ENCODE data around the gene SMG7. TPM values are rescaled to one million over a fixed set of nuclear protein-coding genes. Genes with fewer than 3 reads are reported as not detected.

SMG7 gene
- total RNA-seq, 2 donors from 2014 or later: 60.9 to 92.8 TPM

DNA sequence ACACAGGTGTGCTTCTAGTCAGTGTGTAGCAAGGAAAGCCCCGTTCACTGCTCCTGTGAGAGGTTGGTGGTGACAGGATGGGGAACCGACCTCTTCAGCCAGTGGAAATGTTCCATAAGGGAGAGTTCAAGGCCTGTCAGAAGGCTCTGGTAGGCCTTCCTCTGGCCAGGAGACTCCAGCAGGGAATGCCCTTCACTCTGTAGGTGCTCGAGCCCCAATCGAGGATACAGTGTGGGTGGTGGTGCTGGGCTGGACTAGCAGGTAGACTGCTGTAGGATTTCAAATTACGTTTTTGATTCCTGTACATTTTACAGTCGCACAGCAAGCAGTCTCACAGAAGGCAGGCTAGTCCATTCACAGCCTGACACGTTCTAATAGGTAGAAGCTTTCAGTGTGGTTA, 80.1 kb downstream of the SMG7 start:
- no peak for TF ChIP-seq POLR2AphosphoS5 (IDR thresholded peaks at IDR 0.05)
- no peaks in the 10 kb centered on the region for H3K9me3 ChIP-seq
- H3K27ac ChIP-seq: no peak overlapping the region
- no peaks in the 10 kb centered on the region for H3K4me1 ChIP-seq (replicated peaks)
- H3K27me3 ChIP-seq (replicated peaks; ENCODE audit: insufficient read depth): no peaks in the 10 kb centered on the region
- no peaks in the 10 kb centered on the region for H3K36me3 ChIP-seq
- WGBS: 88% methylated on average over 7 of the region's 7 CpGs
- no peak for DNase-seq (ENCODE audit: low spot score)
- intact Hi-C loops (cut with DNase I): no loop called here
- H3K4me3 ChIP-seq: no peak overlapping the region

DNA sequence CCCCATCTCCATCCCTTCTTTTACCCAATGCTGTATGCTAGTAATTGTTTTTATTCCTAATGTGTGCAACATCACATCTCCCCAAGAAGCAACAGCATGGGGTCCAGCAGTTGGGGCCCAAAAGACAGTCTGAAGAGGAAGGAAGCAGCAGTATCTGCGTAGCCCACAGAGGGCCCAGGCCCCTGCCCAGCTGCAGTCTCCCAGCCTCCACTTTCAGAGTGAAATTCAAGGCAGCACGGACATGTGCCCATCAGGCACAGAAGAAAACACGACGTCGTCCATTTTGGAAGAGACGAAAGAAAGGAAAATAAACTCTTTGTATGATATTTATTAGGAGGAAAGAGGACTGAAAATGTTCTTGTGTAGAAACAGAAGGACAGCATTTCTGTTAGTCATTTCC, 80.6 kb downstream of the SMG7 start:
- WGBS: 92% methylated on average over 6 of the region's 6 CpGs
- DNase-seq (ENCODE audit: low spot score): no peak
- H3K9me3 ChIP-seq: no peaks in the 10 kb centered on the region
- no peak overlapping the region for H3K4me3 ChIP-seq
- TF ChIP-seq, protein P1, sequence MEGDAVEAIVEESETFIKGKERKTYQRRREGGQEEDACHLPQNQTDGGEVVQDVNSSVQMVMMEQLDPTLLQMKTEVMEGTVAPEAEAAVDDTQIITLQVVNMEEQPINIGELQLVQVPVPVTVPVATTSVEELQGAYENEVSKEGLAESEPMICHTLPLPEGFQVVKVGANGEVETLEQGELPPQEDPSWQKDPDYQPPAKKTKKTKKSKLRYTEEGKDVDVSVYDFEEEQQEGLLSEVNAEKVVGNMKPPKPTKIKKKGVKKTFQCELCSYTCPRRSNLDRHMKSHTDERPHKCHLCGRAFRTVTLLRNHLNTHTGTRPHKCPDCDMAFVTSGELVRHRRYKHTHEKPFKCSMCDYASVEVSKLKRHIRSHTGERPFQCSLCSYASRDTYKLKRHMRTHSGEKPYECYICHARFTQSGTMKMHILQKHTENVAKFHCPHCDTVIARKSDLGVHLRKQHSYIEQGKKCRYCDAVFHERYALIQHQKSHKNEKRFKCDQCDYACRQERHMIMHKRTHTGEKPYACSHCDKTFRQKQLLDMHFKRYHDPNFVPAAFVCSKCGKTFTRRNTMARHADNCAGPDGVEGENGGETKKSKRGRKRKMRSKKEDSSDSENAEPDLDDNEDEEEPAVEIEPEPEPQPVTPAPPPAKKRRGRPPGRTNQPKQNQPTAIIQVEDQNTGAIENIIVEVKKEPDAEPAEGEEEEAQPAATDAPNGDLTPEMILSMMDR (IDR thresholded peaks at IDR 0.05): no peak
- no peak for TF ChIP-seq POLR2A (IDR thresholded peaks at IDR 0.05)
- no peak for TF ChIP-seq POLR2AphosphoS5 (IDR thresholded peaks at IDR 0.05)
- H3K27me3 ChIP-seq (replicated peaks; ENCODE audit: insufficient read depth): no peaks in the 10 kb centered on the region
- no peak overlapping the region for H3K27ac ChIP-seq
- H3K36me3 ChIP-seq: no peaks in the 10 kb centered on the region
- intact Hi-C loops (cut with DNase I): no loop called here
- no peaks in the 10 kb centered on the region for H3K4me1 ChIP-seq (replicated peaks)

DNA sequence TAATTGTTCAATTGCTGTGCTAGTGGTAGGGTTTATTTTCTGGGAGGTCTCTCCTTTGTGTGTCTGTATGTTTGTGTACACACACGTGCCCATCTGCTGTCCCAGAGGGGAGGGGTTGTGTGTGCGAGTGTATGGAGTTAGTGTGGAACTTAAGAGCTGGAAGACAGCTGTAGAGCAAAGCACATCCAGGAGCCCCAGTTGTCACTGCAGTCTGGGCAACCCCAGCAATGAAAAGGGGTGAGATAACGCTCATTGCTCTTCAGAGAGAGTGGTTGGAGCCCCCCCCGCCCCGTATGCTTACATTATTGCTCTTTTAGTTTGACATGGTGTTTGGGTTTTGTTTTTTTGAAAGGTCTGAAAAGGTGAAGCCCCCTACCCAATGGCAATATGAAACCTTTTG, 81.0 kb downstream of the SMG7 start:
- Histone ChIP-seq H3K27me3 (replicated peaks; ENCODE audit: insufficient read depth) (no peaks in the 10 kb centered on the region), H3K9me3 (no peaks in the 10 kb centered on the region), H3K27ac (no peak overlapping the region), H3K4me1 (replicated peaks) (no peaks in the 10 kb centered on the region), H3K4me3 (no peak overlapping the region), H3K36me3 (no peaks in the 10 kb centered on the region)
- TF ChIP-seq, protein P1 (IDR thresholded peaks at IDR 0.05): no peak
- no peak for TF ChIP-seq POLR2A (IDR thresholded peaks at IDR 0.05)
- no peak for TF ChIP-seq POLR2AphosphoS5 (IDR thresholded peaks at IDR 0.05)
- DNase-seq (ENCODE audit: low spot score): no peak
- 76% methylated on average over 5 of the region's 5 CpGs for WGBS
- intact Hi-C loops (cut with DNase I): no loop called here

DNA sequence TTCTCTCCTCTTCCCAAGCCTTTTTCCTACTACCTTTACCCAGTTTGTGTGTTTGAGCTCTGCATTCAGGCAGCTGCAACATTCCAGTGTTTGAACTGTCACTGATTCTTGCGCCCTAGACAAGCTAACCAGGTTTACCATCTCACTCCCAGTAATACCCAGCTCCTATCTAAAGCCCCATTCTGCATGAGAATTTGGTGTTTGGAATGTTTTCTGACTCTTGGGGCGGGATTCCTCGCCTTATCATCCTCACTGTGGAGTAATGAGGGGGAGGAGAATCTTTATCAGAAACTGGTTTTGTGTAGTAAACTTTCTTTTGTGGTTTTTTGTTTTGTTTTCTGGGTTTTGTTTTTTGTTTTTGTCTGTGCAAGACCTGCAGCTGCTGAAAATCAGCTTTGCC, 81.5 kb downstream of the SMG7 start:
- Histone ChIP-seq H3K9me3 (no peaks in the 10 kb centered on the region), H3K27ac (no peak overlapping the region), H3K27me3 (replicated peaks; ENCODE audit: insufficient read depth) (no peaks in the 10 kb centered on the region), H3K4me3 (no peak overlapping the region), H3K4me1 (replicated peaks) (no peaks in the 10 kb centered on the region), H3K36me3 (no peaks in the 10 kb centered on the region)
- no peak for DNase-seq (ENCODE audit: low spot score)
- intact Hi-C loops (cut with DNase I): no loop called here
- WGBS: 93% methylated on average over 3 of the region's 3 CpGs
- TF ChIP-seq, protein P1 (IDR thresholded peaks at IDR 0.05): no peak
- TF ChIP-seq POLR2AphosphoS5 (IDR thresholded peaks at IDR 0.05): no peak
- TF ChIP-seq POLR2A (IDR thresholded peaks at IDR 0.05): no peak

GRCh38 chr1:183554577-183554976, 82.3 kb downstream of the SMG7 start:
- Histone ChIP-seq H3K27ac (no peak overlapping the region), H3K4me1 (replicated peaks) (no peaks in the 10 kb centered on the region), H3K36me3 (no peaks in the 10 kb centered on the region), H3K27me3 (replicated peaks; ENCODE audit: insufficient read depth) (no peaks in the 10 kb centered on the region), H3K4me3 (no peak overlapping the region), H3K9me3 (no peaks in the 10 kb centered on the region)
- intact Hi-C loops (cut with DNase I): no loop called here
- TF ChIP-seq, protein P1 (IDR thresholded peaks at IDR 0.05): no peak
- TF ChIP-seq POLR2A (IDR thresholded peaks at IDR 0.05): no peak
- TF ChIP-seq POLR2AphosphoS5 (IDR thresholded peaks at IDR 0.05): no peak
- no peak for DNase-seq (ENCODE audit: low spot score)
- 77% methylated on average over 3 of the region's 3 CpGs for WGBS

Measured in prostate gland (tissue), 2 donors.